Prostate gland (tissue), 2 donors: ENCODE data around the gene PCDHGA7.

ENCODE experiments used
- POLR2AphosphoS5 ChIP-seq: sonication (generic); formaldehyde crosslinking; IDR thresholded peaks from one replicate; pipeline ENCODE4 v1.6.1; 2017; ENCODE audit warnings: antibody characterized with exemption
- TF ChIP-seq, protein P1 (sequence below), 4 experiments: fragments of 200-600 bp in 2 of 4; fragments of 450-650 bp in 2 of 4; sonication (generic) in 2 of 4; IDR thresholded peaks; 1 replicate in 3 of 4; 2 replicates in 1 of 4; pipeline ENCODE4 v1.5.1; 2016 to 2019; ENCODE audit warnings: antibody characterized with exemption in 4 of 4, mild to moderate bottlenecking in 2 of 4, moderate library complexity in 2 of 4

- TF ChIP-seq, protein P1, sequence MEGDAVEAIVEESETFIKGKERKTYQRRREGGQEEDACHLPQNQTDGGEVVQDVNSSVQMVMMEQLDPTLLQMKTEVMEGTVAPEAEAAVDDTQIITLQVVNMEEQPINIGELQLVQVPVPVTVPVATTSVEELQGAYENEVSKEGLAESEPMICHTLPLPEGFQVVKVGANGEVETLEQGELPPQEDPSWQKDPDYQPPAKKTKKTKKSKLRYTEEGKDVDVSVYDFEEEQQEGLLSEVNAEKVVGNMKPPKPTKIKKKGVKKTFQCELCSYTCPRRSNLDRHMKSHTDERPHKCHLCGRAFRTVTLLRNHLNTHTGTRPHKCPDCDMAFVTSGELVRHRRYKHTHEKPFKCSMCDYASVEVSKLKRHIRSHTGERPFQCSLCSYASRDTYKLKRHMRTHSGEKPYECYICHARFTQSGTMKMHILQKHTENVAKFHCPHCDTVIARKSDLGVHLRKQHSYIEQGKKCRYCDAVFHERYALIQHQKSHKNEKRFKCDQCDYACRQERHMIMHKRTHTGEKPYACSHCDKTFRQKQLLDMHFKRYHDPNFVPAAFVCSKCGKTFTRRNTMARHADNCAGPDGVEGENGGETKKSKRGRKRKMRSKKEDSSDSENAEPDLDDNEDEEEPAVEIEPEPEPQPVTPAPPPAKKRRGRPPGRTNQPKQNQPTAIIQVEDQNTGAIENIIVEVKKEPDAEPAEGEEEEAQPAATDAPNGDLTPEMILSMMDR (IDR thresholded peaks at IDR 0.05) = no peak
- no peak for TF ChIP-seq POLR2AphosphoS5
Measured at GRCh38 chr5:141409598-141410306, 27.2 kb downstream of the PCDHGA7 start.
